ENCODE measurements around the gene HORMAD2. TPM values are rescaled to one million over a fixed set of nuclear protein-coding genes. Genes with fewer than 3 reads are reported as not detected.

Gene HORMAD2
- total RNA-seq, 2 donors from 2014 or later = 6.9 TPM; not detected in 1

GRCh38 chr22:30219668-30220278 is 139.5 kb downstream of the HORMAD2 start:
- Histone ChIP-seq H3K27ac (no peak overlapping the region), H3K27me3 (replicated peaks; ENCODE audit: insufficient read depth) (no peaks in the 10 kb centered on the region), H3K36me3 (no peaks in the 10 kb centered on the region), H3K4me1 (replicated peaks) (no peaks in the 10 kb centered on the region), H3K9me3 (no peaks in the 10 kb centered on the region), H3K4me3 (no peak overlapping the region)
- TF ChIP-seq POLR2A (IDR thresholded peaks at IDR 0.05) = no peak
- no peak for TF ChIP-seq POLR2AphosphoS5 (IDR thresholded peaks at IDR 0.05)
- TF ChIP-seq CTCF (IDR thresholded peaks at IDR 0.05) = no peak
- intact Hi-C loops (cut with DNase I) = no loop called here
- no peak for DNase-seq (ENCODE audit: low spot score)

DNA sequence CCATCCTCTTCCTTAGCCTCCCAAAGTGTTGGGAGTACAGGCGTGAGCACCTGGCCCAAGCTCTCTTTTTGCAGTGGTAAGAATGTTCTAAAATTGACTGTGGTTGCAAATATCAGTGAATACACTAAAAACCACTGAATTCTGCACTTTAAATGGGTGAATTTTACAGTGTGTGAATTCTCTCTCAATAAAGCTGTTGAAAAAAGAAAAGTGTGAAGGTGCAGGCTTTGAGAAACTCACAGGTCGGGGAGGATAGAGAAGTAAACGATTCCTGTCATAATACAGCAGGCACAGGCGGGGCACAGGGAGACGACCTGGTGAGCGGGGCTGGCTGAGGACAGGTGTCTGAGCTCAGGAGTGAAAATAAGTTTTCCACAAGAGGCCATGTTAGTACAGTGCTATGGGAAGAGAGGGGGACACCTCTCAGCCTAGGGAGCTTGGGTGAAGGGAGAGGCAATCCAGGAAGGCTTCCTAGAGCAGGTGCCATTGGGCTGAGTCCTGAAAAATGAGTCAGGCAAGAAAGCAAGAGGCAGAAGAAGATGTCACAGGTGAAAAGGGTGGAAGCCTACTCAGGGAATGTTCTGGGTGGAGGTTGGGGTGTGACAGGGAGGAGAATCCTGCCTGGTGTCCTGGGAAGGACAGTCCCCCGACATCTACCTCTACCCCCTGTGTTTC is 140.2 kb downstream of the HORMAD2 start:
- H3K9me3 ChIP-seq = no peaks in the 10 kb centered on the region
- H3K27me3 ChIP-seq (replicated peaks; ENCODE audit: insufficient read depth) = no peaks in the 10 kb centered on the region
- DNase-seq (ENCODE audit: low spot score) = no peak
- H3K4me1 ChIP-seq (replicated peaks) = no peaks in the 10 kb centered on the region
- no peak overlapping the region for H3K27ac ChIP-seq
- intact Hi-C loops (cut with DNase I) = no loop called here
- no peaks in the 10 kb centered on the region for H3K36me3 ChIP-seq
- TF ChIP-seq CTCF (IDR thresholded peaks at IDR 0.05) (no peak), POLR2AphosphoS5 (IDR thresholded peaks at IDR 0.05) (no peak), POLR2A (IDR thresholded peaks at IDR 0.05) (no peak)
- WGBS = 80% methylated on average over 7 of the region's 7 CpGs
- no peak overlapping the region for H3K4me3 ChIP-seq

GRCh38 chr22:30221121-30221992 is 141.1 kb downstream of the HORMAD2 start:
- H3K4me1 ChIP-seq (replicated peaks) = no peaks in the 10 kb centered on the region
- H3K27me3 ChIP-seq (replicated peaks; ENCODE audit: insufficient read depth) = no peaks in the 10 kb centered on the region
- 80% methylated on average over 26 of the region's 26 CpGs for WGBS
- H3K9me3 ChIP-seq = no peaks in the 10 kb centered on the region
- DNase-seq (ENCODE audit: low spot score) = no peak
- no peak overlapping the region for H3K27ac ChIP-seq
- H3K36me3 ChIP-seq = no peaks in the 10 kb centered on the region
- H3K4me3 ChIP-seq = no peak overlapping the region
- no peak for TF ChIP-seq POLR2A (IDR thresholded peaks at IDR 0.05)
- no peak for TF ChIP-seq POLR2AphosphoS5 (IDR thresholded peaks at IDR 0.05)
- no peak for TF ChIP-seq CTCF (IDR thresholded peaks at IDR 0.05)
- intact Hi-C loops (cut with DNase I) = no loop called here

DNA sequence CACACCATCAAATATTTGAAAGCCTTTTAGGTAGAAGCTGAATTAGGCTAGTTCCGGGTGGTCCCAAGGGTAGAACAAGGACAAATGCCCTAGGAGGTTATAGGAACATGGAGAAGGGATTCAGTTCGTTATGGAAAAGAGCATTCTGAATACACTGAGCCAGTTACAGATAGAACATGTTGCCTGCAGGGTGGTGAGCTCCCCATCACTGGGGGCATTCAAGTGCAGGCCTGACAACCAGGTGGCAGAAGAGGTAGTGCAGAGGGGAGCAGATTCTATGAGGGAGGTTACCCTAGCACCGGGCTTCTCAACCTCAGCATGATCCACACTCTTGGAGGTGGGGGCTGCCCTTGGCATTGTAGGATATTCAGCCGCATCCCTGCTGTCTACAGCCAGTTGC is 142.1 kb downstream of the HORMAD2 start:
- H3K27ac ChIP-seq = no peak overlapping the region
- H3K4me3 ChIP-seq = no peak overlapping the region
- WGBS = 87% methylated on average over 4 of the region's 4 CpGs
- intact Hi-C loops (cut with DNase I) = no loop called here
- no peaks in the 10 kb centered on the region for H3K4me1 ChIP-seq (replicated peaks)
- H3K27me3 ChIP-seq (replicated peaks; ENCODE audit: insufficient read depth) = no peaks in the 10 kb centered on the region
- no peaks in the 10 kb centered on the region for H3K9me3 ChIP-seq
- no peaks in the 10 kb centered on the region for H3K36me3 ChIP-seq
- no peak for DNase-seq (ENCODE audit: low spot score)
- TF ChIP-seq CTCF (IDR thresholded peaks at IDR 0.05) = no peak
- TF ChIP-seq POLR2AphosphoS5 (IDR thresholded peaks at IDR 0.05) = no peak
- no peak for TF ChIP-seq POLR2A (IDR thresholded peaks at IDR 0.05)

Data from prostate gland (tissue), 2 donors.